Hematopoietic multipotent progenitor cell (in vitro differentiated cells): ENCODE results near the gene SLC26A8. TPM values are rescaled to one million over a fixed set of nuclear protein-coding genes. Genes with fewer than 3 reads are reported as not detected.
"Not testable (repeated sequence)": the region's sequence is repeated elsewhere in the genome, so short reads cannot be mapped to it uniquely, and the experiment has no call there.

Experiments used
- DNase-seq, 3 donors: peaks; one replicate each; pipeline ENCODE4 v3.0.0-alpha.2; 2011 to 2015; ENCODE audit warnings: low read depth in 2 of 3, low spot score in 2 of 3
- total RNA-seq: library from RNA; depleted of rRNA; stranded (reverse); fragments of >200 nt; gene quantifications from one replicate; pipeline ENCODE4 v1.2.3, GENCODE V29; 2012

SLC26A8 gene
- total RNA-seq, 1 donor = 0.27 TPM

DNA sequence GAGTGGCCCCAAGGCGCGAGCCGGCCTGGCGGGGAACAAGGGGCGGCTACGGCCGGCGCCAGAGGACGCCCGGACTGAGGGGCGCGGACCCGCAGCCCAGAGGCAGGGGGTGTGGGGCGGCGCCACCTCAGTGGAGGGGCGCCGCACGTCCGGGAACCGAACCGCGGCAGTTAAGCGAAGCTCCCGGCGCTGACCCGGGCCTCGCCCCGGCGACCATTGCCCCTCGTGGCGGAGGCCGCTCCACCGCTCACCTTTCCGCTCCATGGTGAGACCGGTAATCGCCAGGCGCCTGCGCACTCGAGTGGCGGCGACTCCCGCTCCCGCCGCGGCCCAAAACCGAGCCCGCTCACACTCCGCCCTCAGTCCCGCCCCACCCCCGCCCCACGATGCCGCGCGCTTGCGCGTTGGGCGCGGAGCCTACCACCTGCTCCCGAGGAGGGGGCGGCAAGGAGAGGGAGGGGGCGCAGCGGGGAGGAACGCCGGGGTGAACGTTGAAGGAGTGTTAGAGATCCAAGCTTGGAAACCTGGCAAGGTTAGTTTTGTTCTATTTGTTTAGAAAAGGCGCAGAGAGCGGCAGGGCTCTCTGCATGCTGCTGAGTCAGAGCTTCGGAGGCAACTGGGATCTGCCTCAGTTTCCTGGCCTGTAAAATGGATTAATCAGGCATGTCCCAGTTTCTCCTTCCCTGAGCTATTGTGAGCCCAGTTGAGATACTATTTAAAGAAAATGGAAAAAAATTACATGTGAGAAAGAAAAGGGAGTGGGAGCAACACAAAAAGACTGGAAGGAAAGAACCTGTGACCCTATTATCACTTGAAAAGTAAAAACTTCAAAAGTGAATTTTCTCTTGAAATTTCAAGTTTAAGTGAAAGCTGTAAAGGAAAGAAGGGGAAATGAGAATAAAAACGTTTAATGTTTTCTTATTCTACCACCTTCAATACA lies 103.4 kb downstream of the SLC26A8 start, which contains the start of gene SRPK1:
Gene SRPK1 (minus strand): TSS at position 306 of the 940 bp plus-strand sequence. CDS start 42 bp downstream, at position 264.
- peak; percentile 80 to 90 (median 88) for DNase-seq

DNA sequence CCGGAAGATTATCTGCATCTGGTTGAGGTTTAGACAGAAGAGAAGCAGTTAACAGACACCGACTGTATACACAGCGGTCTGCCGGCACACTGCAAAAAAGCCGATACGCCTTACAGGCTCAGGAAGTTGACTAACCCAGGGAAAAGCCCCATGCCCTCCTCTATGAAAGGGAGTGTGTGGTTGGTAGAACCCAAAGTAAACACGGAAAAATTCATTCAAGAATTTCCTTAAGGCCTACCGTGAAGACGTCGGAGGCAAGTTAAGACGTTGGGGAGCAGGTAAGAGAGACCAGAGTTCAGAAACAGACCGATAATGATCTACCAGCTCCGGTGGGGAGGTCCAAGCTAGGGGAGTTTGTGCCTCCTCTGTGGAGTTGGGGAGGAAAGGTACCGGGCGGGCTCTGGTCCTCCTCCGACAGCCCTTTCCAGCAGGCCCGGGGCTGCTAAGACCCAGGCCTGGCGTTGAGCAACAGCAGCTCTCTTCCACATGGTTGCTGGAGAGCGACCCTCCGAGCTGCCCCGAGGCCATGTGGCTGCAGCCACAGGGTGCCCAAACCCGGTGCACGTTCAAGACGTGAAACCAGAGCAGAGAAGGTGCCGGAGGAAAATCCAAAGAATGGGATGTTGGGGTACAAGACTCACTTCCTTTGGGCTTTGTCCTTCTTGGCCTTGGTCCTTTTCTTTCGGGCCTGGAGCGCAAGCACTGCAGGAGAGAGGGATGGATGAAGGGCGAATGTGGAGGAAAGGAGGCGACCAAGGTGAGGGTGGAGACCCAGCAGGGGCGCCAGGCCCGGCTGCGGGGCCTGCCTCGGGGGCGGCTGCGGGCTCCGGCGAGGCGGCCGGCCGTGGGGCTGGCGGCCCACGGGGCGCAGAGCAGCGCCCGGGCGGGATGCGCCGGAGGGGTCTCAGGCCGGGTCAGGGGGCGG lies 104.4 kb downstream of the SLC26A8 start:
- peak; percentile 35 to 63 (median 37) for DNase-seq

DNA sequence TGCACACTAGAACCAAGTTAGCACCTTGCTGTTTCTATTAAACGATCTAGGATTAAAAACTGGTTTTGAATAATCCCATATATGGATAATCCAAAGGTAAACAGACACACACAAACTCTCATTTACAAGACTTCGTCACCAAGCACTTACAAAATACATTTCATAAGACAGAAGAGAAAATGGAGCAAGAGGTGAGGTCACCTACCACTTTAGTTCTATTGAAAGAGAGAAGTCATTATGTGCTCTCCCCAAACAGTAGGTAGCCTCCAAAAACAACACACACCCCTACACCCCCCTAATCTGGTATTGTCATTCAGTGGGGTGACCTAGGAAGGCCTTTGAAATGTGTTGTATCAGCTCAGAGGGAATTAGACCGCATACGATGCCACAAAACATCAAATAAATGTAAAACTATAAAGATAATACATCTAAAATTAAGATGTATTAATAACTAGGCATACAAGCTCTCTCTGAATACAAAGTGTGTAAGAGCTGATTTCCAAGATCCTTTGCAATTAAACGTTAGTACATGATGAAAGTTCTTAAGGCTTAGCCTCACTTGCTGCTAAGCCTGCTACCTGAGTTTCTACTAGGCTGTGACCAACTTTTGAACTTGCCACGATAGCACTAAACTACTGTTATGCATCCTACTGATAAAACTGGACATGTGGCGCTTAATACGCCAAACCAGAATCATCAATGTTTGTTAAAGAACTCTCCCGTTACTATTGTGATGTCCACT lies 105.2 kb downstream of the SLC26A8 start:
- peak in 2 of 3 donors; percentile 15 to 19 for DNase-seq

DNA sequence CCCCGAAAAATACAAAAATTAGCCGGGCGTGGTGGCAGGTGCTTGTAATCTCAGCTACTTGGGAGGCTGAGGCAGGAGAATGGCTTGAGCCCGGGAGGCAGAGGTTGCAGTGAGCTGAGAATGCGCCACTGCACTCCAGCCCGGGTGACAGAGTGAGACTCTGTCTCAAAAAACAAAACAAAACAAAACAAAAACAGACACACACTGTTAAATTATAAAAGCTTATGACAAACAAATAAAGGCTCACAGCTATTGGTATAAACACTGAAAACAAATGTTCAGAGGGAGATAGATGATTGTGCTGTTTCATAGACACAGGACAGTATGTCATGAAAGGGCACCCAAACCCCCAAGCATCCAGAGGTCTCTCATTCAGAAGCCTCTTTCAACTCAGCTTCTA lies 107.5 kb downstream of the SLC26A8 start:
- DNase-seq = not testable (repeated sequence)

GRCh38 chr6:35916056-35916455 lies 108.4 kb downstream of the SLC26A8 start:
- DNase-seq = no peak

DNA sequence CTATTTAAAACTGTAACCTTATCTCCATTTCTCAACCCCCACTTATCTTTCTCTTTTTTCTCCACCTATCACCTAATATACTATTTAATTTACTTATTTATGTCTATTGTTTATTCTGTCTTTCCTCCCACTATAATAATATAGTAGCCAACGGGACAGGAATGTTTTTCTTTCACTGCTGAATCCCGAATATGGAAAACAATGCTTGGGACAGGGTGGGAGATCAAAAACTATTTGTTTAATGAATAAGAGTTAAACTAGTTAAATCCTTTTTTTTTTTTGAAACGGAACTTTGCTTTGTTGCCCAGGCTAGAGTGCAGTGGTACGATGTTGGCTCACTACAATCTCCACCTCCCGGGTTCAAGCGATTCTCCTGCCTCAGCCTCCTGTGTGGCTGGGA lies 109.9 kb downstream of the SLC26A8 start:
- no peak for DNase-seq

- DNase-seq = no peak
Observed at GRCh38 chr6:35911871-35912653, 112.4 kb downstream of the SLC26A8 start.

- DNase-seq = not testable (repeated sequence)
Observed at GRCh38 chr6:35909571-35909970, 114.9 kb downstream of the SLC26A8 start.

DNA sequence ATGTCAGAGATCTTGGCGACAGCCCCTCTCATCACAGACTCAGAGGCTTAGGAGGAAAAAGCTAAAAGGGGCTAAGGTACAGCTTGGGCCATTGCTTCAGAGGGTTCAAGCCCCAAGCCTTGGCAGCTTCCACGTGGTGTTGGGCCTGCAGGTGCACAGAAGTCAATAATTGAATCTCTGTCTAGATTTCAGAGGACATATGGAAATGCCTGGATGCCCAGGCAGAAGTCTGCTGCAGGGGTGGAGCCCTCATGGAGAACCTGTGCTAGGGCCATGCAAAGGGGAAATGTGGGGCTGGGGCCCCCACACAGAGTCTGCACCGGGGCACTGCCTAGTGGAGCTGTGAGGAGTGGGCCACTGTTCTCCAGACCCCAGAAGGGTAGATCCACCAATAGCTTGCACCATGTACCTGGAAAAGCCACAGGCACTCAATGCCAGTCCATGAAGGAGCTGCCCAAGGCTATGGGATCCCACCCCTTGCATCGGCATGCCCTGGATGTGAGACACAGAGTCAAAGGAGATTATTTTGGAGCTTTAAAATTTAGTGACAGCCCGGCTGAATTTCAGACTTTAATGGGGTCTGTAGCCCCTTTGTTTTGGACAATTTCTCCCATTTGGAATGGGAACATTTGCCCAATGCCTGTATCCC lies 115.6 kb downstream of the SLC26A8 start:
- not testable (repeated sequence) for DNase-seq

GRCh38 chr6:35907750-35908149 lies 116.7 kb downstream of the SLC26A8 start:
- DNase-seq = peak in 1 of 3 donors; percentile 17

GRCh38 chr6:35906499-35906846 lies 118.0 kb downstream of the SLC26A8 start:
- DNase-seq = no peak

DNA sequence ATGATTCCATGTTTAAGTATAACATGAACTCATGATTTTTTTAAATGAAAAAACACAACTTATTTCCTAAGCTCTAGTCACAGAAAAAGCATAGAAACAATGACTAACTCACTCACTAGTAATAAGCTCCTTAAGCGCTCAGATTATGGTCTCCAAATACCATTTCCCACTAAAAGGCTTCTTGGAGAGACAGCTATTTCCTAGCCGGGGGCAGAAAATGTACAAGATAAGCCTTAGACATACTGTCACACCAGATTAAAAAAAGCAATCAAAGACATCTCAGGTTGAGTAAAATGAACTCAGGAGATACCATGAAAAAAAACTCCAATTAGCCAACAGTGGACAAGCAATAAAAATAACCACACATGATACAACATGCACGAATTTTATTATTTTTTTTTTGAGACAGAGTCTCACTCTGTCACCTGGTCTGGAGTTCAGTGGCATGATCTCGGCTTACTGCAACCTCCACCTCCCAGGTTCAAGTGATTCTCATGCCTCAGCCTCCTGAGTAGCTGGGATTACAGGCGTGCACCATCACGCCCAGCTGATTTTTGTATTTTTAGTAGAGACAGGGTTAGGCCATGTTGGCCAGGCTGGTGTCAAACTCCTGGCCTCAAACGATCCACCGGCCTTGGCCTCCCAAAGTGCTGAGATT lies 118.5 kb downstream of the SLC26A8 start:
- DNase-seq = no peak

- no peak for DNase-seq
Observed at GRCh38 chr6:35905141-35905785, 119.2 kb downstream of the SLC26A8 start.

DNA sequence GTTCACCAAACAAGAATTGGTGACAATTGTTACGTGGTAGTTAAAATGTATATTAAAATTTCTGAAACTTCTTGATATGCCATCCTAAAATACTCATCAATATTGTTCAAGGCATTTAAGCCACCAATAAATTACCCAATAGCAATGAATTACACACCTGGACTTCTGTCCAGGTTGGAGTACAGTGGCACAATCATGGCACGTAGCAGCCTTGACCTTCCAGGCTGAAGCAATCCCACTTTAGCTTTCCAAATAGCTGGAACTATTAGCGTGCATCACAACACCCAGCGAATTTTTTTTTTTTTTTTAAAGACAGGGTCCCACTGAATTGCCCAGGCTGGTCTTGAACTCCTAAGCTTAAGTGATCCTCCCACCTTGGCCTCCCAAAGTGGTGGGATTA lies 120.8 kb downstream of the SLC26A8 start:
- DNase-seq = no peak

- no peak for DNase-seq
Observed at GRCh38 chr6:35900448-35900847, 124.0 kb downstream of the SLC26A8 start.

- DNase-seq = no peak
Observed at GRCh38 chr6:35898003-35898402, 126.4 kb downstream of the SLC26A8 start.

DNA sequence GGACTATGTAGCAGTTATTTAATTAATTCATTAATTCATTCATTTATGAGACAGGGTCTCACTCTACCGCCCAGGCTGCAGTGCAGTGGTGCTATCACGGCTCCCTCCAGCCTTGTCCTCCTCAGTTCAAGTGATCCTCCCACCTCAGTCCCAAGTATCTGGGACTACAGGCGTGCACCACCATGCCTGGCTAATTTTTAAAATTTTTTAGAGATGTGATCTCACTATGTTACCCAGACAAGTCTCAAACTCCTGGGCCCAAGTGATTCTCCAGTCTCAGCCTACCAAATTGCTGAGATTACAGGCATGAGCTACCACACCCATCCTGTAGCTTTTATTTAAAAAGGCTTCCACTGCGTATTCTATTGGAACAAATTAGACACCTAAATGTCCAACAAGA lies 127.0 kb downstream of the SLC26A8 start:
- DNase-seq = no peak

- no peak for DNase-seq
Observed at GRCh38 chr6:35897036-35897435, 127.4 kb downstream of the SLC26A8 start.
